NCI-H2107 (cell line): ENCODE data around the gene PCDHA6.
"Not testable (repeated sequence)": the region's sequence is repeated elsewhere in the genome, so short reads cannot be mapped to it uniquely, and the experiment has no call there.

Source experiments
- DNase-seq: peaks from one replicate; lab custom pipeline; 2025; lab: John Stamatoyannopoulos, UW

The PCDHA6 gene

DNA sequence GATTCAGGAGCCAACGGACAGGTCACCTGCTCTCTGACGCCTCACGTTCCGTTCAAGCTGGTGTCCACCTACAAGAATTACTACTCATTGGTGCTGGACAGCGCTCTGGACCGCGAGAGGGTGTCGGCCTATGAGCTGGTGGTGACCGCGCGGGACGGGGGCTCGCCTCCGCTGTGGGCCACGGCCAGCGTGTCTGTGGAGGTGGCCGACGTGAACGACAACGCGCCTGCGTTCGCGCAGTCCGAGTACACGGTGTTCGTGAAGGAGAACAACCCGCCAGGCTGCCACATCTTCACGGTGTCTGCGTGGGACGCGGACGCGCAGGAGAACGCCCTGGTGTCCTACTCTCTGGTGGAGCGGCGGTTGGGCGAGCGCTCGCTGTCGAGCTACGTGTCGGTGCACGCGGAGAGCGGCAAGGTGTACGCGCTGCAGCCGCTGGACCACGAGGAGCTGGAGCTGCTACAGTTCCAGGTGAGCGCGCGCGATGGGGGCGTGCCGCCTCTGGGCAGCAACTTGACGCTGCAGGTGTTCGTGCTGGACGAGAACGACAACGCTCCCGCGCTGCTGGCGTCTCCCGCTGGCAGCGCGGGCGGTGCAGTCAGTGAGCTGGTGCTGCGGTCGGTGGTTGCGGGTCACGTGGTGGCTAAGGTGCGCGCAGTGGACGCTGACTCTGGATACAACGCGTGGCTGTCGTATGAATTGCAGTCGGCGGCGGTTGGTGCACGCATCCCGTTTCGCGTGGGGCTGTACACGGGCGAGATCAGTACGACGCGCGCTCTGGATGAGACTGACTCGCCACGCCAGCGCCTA is 29.6 kb downstream of the PCDHA6 start:
- DNase-seq: no peak

DNA sequence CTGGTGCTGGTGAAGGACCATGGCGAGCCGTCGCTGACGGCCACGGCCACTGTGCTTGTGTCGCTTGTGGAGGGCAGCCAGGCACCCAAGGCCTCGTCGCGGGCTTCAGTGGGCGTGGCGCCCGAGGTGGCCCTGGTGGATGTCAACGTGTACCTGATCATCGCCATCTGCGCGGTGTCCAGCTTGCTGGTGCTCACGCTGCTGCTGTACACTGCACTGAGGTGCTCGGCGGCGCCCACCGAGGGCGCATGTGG is 30.2 kb downstream of the PCDHA6 start:
- no peak for DNase-seq

DNA sequence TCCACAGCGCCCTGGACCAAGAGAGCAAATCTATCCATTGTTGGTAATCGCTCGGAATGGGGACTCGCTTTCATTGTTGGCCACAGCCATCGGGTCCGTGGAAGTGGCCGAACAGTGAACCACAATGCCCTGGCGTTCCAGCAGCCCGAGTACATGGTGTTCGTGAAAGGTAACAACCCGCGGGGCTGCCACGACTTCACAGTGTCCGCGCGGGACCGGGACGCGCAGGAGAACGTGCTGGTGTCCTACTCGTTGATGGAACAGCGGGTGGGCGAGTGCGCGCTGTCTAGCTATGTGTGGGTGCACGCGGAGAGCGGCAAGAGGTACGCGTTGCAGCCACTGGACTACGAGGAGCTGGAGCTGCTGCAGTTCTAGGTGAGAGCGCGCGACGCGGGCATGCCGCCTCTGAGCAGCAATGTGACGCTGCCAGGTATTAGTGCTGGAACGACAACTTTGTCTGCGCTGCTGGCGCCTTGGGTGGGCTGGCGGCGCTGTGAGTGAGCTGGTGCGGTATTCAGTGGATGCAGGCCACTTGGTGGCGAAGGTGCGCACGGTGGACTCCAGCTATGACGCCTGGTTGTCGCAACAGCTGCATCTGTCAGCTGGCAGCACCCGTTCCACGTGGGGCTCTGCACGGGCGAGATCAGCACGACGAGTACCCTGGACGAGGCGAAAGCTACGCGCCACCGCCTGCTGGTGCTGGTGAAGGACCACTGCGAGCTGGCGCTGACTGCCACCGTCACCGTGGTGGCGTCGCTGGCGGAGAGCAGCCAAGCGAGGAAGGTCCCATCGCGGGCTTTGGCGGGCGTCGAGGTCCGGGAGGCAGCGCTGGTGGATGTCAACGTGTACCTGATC is 34.9 kb downstream of the PCDHA6 start:
- DNase-seq: no peak

- peak; percentile 9 for DNase-seq
Measured at GRCh38 chr5:140868721-140869554, 41.2 kb downstream of the PCDHA6 start, which contains the start of gene PCDHA11. PCDHA11 (plus strand) TSS chr5:140868957; CDS start chr5:140869104, 147 bp downstream.

DNA sequence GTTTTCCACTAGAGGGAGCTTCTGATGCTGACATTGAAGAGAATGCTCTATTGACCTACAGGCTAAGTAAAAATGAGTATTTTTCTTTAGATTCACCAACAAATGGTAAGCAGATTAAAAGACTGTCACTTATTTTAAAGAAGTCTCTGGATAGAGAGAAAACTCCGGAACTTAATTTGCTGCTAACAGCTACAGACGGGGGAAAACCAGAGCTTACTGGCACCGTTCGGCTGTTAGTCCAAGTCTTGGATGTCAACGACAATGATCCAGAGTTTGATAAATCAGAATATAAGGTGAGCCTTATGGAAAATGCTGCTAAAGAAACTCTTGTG is 41.8 kb downstream of the PCDHA6 start:
- peak; percentile 12 for DNase-seq

DNA sequence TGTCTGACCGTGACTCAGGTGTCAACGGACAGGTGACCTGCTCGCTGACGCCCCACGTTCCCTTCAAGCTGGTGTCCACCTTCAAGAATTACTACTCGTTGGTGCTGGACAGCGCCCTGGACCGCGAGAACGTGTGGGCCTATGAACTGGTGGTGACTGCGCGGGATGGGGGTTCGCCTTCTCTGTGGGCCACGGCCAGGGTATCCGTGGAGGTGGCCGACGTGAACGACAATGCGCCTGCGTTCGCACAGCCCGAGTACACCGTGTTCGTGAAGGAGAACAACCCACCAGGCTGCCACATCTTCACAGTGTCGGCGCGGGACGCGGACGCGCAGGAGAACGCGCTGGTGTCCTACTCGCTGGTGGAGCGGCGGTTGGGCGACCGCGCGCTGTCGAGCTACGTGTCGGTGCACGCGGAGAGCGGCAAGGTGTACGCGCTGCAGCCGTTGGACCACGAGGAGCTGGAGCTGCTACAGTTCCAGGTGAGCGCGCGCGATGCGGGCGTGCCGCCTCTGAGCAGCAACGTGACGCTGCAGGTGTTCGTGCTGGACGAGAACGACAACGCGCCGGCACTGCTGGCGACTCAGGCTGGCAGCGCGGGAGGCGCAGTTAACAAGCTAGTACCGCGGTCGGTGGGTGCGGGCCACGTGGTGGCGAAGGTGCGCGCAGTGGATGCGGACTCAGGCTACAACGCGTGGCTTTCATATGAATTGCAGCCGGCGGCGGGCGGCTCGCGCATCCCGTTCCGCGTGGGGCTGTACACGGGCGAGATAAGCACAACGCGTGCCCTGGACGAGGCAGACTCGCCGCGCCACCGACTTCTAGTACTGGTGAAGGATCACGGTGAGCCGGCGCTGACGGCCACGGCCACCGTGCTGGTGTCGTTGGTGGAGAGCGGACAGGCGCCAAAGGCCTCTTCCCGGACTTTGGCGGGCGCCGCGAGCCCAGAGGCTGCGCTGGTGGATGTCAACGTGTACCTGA is 42.8 kb downstream of the PCDHA6 start:
- no peak for DNase-seq

DNA sequence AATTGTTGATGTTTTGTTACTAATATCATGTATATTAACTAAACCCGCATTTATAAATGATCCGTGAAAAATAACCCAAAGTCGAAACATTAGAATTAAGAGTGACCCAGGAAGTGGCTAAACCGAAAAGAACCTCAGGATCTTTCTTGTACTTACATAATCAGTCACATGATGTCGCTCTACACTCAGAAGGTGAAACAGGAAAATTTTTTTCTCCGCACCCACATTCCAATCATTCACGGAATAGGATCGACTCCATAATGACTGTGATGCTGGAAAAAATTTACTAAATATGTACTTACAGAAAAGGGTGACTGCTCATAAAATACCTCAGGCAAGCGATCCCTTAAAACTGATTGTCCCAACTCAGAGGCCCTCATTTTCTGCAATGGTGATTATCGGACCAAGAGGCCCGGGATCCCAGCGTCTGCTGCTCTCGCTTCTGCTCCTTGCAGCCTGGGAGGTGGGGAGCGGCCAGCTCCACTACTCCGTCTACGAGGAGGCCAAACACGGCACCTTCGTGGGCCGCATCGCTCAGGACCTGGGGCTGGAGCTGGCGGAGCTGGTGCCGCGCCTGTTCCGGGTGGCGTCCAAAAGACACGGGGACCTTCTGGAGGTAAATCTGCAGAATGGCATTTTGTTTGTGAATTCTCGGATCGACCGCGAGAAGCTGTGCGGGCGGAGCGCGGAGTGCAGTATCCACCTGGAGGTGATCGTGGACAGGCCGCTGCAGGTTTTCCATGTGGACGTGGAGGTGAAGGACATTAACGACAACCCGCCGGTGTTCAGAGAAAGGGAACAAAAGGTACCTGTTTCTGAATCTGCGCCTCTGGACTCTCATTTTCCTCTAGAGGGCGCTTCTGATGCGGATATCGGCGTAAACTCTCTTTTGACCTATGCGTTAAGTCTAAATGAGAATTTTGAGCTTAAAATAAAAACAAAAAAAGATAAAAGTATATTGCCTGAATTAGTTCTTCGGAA is 47.6 kb downstream of the PCDHA6 start, which contains the start of gene PCDHA12:
TSS of gene PCDHA12 (plus strand) at position 224 of the 981 bp plus-strand sequence. CDS start at position 389, 165 bp downstream.
- no peak for DNase-seq

GRCh38 chr5:140876541-140877261 is 48.9 kb downstream of the PCDHA6 start:
- DNase-seq: not testable (repeated sequence)

GRCh38 chr5:140877262-140877581 is 49.5 kb downstream of the PCDHA6 start:
- no peak for DNase-seq
